ENCODE measurements around the gene SNU13. TPM values are rescaled to one million over a fixed set of nuclear protein-coding genes. Genes with fewer than 3 reads are reported as not detected.
A peak's percentile ranks its signal among the peaks of the same experiment; 100 is the strongest.

Gene SNU13
- total RNA-seq, 2 experiments from 2014 or later, result 275 to 299 TPM

- H3K27ac Mint-ChIP-seq, result peak overlapping the region; percentile 98
- H3K36me3 Mint-ChIP-seq (ENCODE audit: low read depth), result peaks cover 42% of the 10 kb centered on the region
- peaks cover 32% of the 10 kb centered on the region for H3K4me1 Mint-ChIP-seq (ENCODE audit: low read depth)
- ChIA-PET POLR2A (interaction anchor here (0.9 to 1.0 kb wide), 2 partner anchors 13 to 30 kb away, joined by 3 read pairs; no protein-coding TSS in a partner anchor), CTCF (no interaction called here)
- TF ChIP-seq, protein P1, sequence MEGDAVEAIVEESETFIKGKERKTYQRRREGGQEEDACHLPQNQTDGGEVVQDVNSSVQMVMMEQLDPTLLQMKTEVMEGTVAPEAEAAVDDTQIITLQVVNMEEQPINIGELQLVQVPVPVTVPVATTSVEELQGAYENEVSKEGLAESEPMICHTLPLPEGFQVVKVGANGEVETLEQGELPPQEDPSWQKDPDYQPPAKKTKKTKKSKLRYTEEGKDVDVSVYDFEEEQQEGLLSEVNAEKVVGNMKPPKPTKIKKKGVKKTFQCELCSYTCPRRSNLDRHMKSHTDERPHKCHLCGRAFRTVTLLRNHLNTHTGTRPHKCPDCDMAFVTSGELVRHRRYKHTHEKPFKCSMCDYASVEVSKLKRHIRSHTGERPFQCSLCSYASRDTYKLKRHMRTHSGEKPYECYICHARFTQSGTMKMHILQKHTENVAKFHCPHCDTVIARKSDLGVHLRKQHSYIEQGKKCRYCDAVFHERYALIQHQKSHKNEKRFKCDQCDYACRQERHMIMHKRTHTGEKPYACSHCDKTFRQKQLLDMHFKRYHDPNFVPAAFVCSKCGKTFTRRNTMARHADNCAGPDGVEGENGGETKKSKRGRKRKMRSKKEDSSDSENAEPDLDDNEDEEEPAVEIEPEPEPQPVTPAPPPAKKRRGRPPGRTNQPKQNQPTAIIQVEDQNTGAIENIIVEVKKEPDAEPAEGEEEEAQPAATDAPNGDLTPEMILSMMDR (IDR thresholded peaks at IDR 0.05), result no peak
- H3K9me3 Mint-ChIP-seq, result no peaks in the 10 kb centered on the region
- ATAC-seq (peak; percentile 7), DNase-seq (no peak)
- H3K27me3 Mint-ChIP-seq, result no peaks in the 10 kb centered on the region
- peak overlapping the region; percentile 100 for H3K4me3 Mint-ChIP-seq
- intact Hi-C loops (cut with micrococcal nuclease), result no loop called here
These were observed 5.6 kb downstream of the SNU13 start for GRCh38 chr22:41683052-41683451.

DNA sequence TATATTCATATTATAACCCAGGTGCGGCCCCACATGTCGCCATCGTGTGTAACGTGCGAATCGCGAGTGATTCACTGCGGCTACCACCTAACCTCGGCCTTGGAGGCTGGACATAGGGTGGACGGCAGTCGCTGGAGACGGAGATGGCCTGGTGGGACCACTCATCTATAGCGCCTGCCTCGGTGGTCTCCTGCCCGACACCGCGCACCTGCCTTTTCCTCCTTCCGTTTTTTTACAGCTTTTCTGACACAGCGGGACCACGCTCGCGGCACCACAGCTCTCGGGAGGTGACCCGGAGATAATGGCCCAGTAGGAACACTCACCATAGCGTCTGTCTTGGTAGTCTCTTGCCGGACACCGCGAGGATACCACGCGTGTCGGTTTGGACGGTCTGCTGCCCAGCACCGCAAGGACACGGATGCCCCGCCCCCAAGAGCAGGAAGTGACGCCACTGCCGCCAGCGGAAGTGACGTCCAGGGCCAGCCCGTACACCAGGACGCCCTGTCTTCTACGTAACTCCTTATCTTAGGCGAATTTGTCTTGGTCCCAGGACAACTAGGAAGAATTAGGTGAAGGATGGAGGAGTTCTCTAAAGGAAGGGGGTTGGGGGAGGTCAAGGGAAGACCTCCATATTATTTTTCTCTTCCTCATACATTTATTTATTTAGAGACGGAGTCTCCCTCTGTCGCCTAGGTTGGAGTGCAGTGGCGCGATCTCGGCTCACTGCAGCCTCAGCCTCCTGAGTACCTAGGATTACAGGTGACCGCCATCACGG is 6.4 kb downstream of the SNU13 start:
- no peaks in the 10 kb centered on the region for H3K9me3 Mint-ChIP-seq
- ATAC-seq (peak; percentile 84), DNase-seq (peak; percentile 88)
- H3K4me1 Mint-ChIP-seq (ENCODE audit: low read depth), result peaks cover 31% of the 10 kb centered on the region
- intact Hi-C loops (cut with micrococcal nuclease), result no loop called here
- CTCF ChIA-PET, result interaction anchor here (0.7 to 4.3 kb wide), 2 partner anchors 15 kb away, joined by 5 to 29 read pairs; no protein-coding TSS in a partner anchor
- POLR2A ChIA-PET, result interaction anchor here (1.0 kb wide), 1 partner anchor 45 kb away, joined by 3 read pairs; no protein-coding TSS in a partner anchor
- peaks cover 37% of the 10 kb centered on the region for H3K36me3 Mint-ChIP-seq (ENCODE audit: low read depth)
- H3K4me3 Mint-ChIP-seq, result peak overlapping the region; percentile 100
- TF ChIP-seq, protein P1 (IDR thresholded peaks at IDR 0.05), result no peak
- H3K27me3 Mint-ChIP-seq, result no peaks in the 10 kb centered on the region
- H3K27ac Mint-ChIP-seq, result peak overlapping the region; percentile 98

DNA sequence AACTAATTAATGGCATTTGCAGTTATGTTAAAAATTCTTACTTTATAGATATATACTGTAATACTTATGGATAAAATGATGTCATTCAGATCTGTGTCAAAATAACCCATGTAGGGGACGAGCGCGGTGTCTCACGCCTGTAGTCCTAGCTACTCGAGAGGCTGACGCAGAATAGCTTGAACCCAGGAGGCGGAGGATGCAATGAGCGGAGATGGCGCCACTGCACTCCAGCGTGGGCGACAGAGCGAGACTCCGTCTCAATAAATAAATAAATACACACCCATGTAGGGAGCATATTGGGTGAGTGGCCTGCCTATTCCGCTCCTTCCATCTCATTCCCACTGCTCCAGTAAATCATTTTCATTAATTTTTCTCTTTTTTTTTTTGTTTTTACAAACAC is 7.1 kb downstream of the SNU13 start:
- DNase-seq (peak; percentile 29), ATAC-seq (peak; percentile 25)
- Mint-ChIP-seq H3K4me1 (ENCODE audit: low read depth) (peaks cover 29% of the 10 kb centered on the region), H3K9me3 (no peaks in the 10 kb centered on the region), H3K4me3 (peak overlapping the region; percentile 100), H3K27me3 (no peaks in the 10 kb centered on the region), H3K36me3 (ENCODE audit: low read depth) (peaks cover 39% of the 10 kb centered on the region), H3K27ac (peak overlapping the region; percentile 98)
- ChIA-PET POLR2A (interaction anchor here (0.6 to 1.0 kb wide), 2 partner anchors 44 to 98 kb away, joined by 3 read pairs; no protein-coding TSS in a partner anchor), CTCF (interaction anchor here (0.7 to 4.3 kb wide), 3 partner anchors 9 to 15 kb away, joined by 3 to 29 read pairs (median 5); no protein-coding TSS in a partner anchor)
- intact Hi-C loops (cut with micrococcal nuclease), result no loop called here
- TF ChIP-seq, protein P1 (IDR thresholded peaks at IDR 0.05), result no peak

DNA sequence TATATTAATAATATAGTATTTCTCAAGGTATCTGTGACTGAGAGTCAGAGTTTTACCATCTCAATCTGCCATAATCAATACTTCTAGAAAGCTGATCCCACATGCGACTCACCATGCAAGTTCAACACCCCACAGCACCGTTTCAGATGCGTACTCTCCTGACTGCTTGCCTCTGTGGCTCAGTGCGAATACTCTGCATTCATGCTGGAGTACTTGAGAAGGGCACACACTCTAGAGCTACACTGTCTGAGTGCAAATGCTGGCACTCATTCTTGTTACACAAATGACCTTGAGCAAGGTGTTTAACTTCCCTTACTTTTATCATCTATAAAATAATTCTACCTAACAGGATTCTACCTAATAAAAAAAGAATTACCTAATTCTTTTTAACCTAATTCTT is 12.5 kb downstream of the SNU13 start:
- peak overlapping the region; percentile 39 for H3K27ac Mint-ChIP-seq
- peaks cover 49% of the 10 kb centered on the region for H3K36me3 Mint-ChIP-seq (ENCODE audit: low read depth)
- DNase-seq (no peak), ATAC-seq (no peak)
- no peak overlapping the region for H3K4me3 Mint-ChIP-seq
- ChIA-PET CTCF (interaction anchor here (1.8 kb wide), 1 partner anchor 9 kb away, joined by 7 read pairs; no protein-coding TSS in a partner anchor), POLR2A (interaction anchor here (1.0 to 1.5 kb wide), 2 partner anchors 25 to 63 kb away, joined by 3 to 4 read pairs; no protein-coding TSS in a partner anchor)
- TF ChIP-seq, protein P1 (IDR thresholded peaks at IDR 0.05), result no peak
- H3K4me1 Mint-ChIP-seq (ENCODE audit: low read depth), result peaks cover 13% of the 10 kb centered on the region
- H3K27me3 Mint-ChIP-seq, result no peaks in the 10 kb centered on the region
- intact Hi-C loops (cut with micrococcal nuclease), result no loop called here
- H3K9me3 Mint-ChIP-seq, result no peaks in the 10 kb centered on the region
